PFSK-1 (cell line): ENCODE data around the gene TNS4.

Source experiments
- POLR2AphosphoS5 ChIP-seq: IDR thresholded peaks from 2 replicates; pipeline ENCODE4 v1.6.1; 2012; ENCODE audit warnings: low read depth, mild to moderate bottlenecking, control low read depth, low read length, moderate library complexity
- SIN3A ChIP-seq: IDR thresholded peaks from 2 replicates; pipeline ENCODE4 v1.6.1; 2012; ENCODE audit warnings: mild to moderate bottlenecking, low read length, moderate library complexity, borderline replicate concordance; ENCODE audit not compliant: insufficient read depth
- TAF1 ChIP-seq: IDR thresholded peaks from 2 replicates; pipeline ENCODE4 v1.6.1; 2012; ENCODE audit warnings: low read length, control low read depth, borderline replicate concordance; ENCODE audit not compliant: insufficient read depth
- TF ChIP-seq, protein P1 (sequence below), 2 experiments: IDR thresholded peaks; 2 replicates each; pipeline versions ENCODE4 v1.6.1 to v1.8.0; 2011 to 2012; ENCODE audit warnings: low read depth in 2 of 2, low read length in 2 of 2, control low read depth in 1 of 2, inconsistent platforms in 1 of 2, mild to moderate bottlenecking in 1 of 2, moderate library complexity in 1 of 2; ENCODE audit not compliant: insufficient read depth in 1 of 2

DNA sequence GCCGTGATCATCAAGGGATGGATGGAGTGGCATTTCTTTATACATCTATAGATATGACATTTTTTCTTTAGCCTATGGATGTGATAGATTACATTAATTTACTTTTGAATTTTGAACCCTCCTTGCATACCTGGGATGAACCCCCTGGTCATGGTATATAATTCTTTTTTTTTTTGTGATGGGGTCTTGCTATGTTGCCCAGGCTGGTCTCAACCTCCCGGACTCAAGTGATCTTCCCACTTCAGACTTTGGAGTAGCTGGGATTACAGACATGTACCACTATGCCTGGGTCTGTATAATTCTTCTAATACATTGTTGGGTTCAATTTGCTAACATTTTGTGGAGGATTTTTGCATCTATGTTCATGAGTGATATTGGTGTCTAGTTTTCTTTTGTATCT is 1.7 kb upstream of the TNS4 start:
- TF ChIP-seq TAF1 (no peak), POLR2AphosphoS5 (no peak), SIN3A (no peak)
- TF ChIP-seq, protein P1, sequence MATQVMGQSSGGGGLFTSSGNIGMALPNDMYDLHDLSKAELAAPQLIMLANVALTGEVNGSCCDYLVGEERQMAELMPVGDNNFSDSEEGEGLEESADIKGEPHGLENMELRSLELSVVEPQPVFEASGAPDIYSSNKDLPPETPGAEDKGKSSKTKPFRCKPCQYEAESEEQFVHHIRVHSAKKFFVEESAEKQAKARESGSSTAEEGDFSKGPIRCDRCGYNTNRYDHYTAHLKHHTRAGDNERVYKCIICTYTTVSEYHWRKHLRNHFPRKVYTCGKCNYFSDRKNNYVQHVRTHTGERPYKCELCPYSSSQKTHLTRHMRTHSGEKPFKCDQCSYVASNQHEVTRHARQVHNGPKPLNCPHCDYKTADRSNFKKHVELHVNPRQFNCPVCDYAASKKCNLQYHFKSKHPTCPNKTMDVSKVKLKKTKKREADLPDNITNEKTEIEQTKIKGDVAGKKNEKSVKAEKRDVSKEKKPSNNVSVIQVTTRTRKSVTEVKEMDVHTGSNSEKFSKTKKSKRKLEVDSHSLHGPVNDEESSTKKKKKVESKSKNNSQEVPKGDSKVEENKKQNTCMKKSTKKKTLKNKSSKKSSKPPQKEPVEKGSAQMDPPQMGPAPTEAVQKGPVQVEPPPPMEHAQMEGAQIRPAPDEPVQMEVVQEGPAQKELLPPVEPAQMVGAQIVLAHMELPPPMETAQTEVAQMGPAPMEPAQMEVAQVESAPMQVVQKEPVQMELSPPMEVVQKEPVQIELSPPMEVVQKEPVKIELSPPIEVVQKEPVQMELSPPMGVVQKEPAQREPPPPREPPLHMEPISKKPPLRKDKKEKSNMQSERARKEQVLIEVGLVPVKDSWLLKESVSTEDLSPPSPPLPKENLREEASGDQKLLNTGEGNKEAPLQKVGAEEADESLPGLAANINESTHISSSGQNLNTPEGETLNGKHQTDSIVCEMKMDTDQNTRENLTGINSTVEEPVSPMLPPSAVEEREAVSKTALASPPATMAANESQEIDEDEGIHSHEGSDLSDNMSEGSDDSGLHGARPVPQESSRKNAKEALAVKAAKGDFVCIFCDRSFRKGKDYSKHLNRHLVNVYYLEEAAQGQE (IDR thresholded peaks at IDR 0.05; ENCODE audit: insufficient read depth in 1 of 2, low read depth in 2 of 2, low read length in 2 of 2), result no peak
